Lung microvascular endothelial cell (primary cell): ENCODE measurements around the gene LASP1. TPM values are rescaled to one million over a fixed set of nuclear protein-coding genes. Genes with fewer than 3 reads are reported as not detected.

Source experiments
- DNase-seq, 2 donors: peaks; one replicate each; pipeline versions ENCODE4 v3.0.0 to v3.0.0-alpha.2; 2010; ENCODE audit warnings: low read depth in 2 of 2
- total RNA-seq: library from RNA; depleted of rRNA; stranded (reverse); fragments of >200 nt; gene quantifications from 2 replicates; pipeline ENCODE4 v1.2.1, GENCODE V29; 2014

LASP1 gene
- total RNA-seq, 1 donor from 2014 or later, result 50.8 TPM

DNA sequence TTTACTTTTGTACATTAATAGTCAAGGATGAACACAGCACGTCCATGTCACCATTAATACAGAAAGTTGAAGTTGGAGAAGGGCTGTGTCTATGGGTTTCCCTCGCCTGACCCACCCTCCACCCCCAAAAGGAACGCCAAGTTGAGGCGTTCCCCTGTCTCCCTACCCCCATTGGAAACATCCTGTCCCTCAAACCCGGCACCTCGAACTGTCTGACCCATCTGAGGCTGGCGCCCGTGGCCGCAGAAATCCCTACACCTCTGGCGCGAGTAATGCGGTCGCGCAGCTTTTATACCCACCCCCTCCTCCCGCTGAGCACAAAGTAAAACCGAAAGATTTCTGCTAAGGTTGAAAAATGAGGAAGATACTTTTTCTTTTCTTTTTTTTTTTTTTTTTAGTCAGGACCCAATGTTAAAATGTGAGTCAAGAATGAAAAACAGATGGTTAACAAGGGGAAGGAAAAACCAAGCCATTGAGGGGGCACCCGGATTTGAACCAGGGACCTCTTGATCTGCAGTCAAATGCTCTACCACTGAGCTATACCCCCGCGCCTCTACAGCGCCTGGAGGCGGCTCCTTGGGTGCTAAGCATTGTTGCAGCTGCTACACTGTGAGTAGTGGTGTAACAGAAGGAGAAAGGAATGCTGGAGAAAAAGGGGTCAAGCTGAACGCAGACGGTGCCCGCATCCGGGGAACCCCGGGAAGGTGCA is 887 bp upstream of the LASP1 start:
- peak; percentile 88 to 90 for DNase-seq

DNA sequence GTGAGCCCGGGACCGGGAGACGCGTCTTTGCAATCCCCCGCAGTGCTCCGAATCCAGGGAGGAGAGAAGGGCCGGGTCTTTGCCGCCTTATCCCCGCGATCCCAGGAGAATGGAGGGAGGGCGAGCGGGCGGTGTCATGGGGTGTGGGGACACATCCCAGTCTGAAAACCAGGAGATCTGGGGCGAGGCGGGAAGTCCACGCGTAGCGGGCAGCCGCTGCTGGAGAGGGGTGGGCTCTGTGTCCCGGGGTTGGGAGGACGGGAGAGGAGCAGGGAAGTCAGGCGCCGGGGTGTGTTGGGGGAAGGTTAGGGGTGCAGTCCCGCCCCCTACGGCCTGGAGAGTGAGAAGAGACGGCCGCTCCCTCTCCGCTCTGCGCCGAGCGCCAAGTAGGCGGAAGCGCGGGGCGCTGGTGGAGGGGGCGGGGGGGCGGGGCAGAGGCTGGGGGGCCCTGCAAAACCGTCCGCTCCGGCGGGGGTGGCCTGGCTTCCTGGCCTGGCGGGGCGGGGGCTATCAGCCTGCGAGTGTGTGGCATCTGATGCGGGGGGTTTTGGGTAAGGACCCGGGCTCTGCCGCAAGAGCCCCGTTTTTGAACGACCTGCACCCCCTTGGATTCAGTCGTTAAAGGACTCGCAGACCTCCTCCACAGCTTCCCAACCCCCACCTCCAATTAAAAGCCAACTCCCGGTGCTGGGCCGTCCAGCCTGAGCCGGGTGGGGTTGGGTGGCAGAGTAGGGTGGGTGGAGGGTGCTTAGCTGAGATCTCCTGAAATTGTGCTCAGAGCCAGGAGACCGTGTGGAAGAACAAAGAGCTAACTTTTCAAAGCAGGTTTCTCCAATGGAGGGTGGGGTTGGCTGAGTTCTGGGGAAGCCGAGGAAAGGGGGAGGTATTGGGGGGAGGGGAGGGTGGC is 654 bp downstream of the LASP1 start:
- DNase-seq, result peak; percentile 39 to 52

DNA sequence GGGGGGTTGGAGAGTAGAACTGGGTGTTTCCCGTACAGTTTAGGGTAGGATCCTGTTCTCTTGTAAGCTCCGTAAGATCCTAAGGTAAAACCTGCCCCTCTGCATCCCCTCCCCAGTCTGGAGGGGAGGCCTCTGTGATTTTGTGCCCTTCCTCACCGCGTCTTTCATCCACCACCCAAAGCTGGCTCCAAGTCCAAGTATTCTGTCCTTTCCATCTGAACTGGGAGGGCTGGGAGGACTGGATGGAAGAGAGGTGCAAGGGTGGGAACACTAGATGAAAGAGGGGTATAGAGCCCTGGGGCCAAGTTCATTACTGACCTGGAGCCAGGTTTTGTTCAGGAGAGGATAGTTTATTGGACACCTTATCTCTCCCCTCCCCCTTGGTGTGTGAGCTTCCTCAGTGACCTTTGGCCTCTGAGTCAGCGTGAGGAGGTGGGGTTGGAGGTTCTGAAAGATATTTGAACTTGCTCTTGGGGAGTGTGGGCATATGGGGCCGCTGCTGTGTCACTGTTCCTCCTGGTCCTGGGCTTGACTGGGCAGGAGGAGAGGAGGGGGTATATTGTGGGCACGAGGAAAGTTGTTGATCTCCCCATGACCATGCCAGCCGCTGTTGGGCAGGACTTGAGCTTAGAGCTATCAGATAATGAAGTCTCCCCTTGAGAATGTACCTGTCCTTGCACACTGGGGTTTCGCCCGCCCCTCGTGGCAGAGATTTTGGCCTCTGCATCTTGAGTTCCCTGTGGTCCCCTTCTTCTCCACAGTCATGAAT is 1.6 kb downstream of the LASP1 start:
- DNase-seq, result peak; percentile 52 to 82

DNA sequence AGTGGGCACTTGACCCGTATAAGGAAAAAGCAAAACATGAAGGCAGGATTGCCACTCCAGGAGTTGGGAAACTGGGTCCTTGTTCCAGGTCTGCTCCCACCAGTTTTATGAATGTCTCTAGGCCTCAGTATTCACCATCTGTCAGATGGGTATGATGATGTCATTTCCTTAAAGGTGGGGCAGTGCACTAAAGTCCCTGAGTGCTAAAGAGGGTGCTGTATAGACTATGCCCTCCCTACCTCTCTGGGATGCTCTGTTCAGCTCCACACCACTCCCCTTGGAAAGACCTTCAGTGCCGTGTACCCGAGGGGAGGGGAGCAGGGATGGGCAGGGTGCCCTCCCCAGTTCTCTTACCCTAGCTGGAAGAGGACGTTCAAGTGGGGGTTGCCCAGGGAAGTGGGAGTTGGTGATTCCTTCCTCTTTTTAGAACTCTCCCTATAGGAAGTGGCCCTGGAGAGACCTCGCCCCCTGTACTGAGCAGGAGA is 2.2 kb downstream of the LASP1 start:
- no peak for DNase-seq

DNA sequence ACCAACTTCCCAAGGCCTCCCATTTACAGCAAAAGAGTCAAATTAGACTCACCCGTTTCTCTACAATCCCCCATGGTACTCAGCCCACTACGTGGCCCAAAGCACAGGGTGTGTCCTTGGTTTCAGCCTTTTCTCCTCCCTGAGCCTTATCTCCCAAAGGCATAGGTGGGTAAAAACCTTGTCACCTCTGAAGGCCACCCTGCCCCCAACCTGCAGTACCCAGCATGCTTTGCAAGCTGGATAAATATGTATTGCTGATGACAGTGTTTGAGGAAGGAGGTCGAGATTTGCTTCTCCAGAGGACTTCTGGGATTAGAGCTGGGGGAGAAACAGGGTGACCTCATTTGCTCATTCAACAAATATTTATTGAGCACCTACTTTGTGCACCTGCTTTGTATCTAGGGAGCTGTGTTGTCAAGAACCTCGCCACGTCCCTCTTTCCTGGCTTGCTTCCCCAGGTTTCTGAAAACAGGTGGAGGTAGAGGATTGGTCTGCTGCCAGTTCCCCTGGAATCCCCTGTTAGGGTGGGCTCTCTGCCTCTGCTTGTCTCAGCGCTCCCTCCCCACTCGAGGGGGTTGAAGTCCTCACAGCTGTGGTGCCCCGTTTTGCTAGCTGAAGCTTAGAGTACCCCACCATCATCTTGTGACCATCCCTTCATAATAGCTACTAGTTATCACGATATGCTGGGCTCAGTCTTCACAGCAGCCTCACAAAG is 3.0 kb downstream of the LASP1 start:
- DNase-seq, result no peak

DNA sequence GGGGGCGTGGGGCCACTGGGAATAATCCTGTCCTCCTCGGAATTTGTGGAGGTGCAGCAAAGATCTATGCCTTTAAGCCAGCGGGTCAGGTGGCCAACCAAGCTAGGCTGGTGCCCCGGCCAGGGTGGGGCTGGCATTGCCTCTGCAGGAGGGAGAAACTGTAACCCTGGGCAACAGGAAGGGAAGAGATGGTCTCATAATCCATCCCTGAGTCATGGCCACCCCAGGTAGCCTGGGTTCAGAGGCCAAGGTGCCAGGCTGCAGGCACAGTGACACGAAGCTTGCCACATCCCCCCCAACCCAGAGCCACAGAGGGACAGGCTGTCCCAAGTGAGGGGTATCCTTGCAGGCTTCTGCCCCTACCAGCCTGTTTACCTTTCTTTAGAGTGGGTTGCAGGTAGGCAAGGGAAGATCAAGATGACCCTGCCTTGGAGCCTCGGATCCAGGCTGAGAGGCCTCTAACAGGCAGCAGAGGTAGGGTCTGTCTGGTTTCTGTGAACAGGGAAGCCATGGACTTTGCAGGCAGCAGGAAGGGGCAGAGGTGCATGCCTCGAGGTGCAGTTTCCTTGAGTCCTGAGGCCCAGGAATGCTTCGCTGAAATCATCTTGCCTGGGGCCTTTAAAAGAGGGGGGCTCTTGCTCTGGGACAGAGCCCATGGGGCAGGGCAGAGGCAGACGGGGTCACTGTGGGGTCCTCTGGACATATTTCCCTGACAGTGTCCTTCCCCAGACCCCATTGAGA is 4.0 kb downstream of the LASP1 start:
- DNase-seq, result no peak

DNA sequence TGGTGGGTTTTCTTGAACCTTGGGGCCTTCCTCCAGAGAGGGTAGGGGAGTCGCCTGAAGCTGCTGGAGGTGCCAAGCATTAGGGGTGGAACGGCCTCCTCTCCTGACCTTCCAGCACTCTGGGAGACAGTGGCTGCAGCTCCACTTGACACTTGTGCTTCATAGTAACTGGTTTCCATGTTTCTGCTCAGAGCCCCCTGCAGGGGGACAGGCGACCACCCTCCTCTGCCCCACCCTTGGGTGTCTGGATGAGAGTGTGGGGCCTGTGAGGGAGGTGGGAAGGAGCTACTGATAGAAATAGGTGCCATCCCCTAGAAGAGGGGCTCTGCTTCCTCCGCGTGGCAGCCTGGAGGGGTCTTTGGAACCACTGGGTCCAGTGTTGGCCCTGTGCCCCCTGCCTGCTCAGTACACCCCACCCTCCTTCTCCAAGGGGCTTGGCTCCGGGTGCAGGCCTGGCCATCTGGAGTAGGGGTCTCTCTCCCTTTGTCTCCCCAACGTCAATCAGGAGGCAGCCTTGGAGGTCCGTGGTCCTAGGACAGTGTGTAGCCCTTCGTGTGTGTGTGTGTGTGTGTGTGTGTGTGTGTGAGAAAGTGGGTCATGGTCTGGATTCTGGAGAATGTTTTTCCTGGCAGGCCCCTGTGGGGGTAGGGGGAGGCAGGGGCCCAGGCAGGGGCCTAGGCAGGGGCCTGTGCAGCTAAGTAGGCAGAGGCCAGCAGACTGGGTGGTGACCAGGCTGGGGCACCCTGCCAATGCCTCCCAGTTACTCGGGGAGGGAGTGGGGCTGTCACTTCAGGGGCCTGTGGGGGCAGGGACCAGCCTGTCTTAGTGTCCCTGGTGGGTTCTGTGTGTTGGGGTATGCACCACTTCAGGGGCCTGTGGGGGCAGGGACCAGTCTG is 4.9 kb downstream of the LASP1 start:
- DNase-seq, result no peak

DNA sequence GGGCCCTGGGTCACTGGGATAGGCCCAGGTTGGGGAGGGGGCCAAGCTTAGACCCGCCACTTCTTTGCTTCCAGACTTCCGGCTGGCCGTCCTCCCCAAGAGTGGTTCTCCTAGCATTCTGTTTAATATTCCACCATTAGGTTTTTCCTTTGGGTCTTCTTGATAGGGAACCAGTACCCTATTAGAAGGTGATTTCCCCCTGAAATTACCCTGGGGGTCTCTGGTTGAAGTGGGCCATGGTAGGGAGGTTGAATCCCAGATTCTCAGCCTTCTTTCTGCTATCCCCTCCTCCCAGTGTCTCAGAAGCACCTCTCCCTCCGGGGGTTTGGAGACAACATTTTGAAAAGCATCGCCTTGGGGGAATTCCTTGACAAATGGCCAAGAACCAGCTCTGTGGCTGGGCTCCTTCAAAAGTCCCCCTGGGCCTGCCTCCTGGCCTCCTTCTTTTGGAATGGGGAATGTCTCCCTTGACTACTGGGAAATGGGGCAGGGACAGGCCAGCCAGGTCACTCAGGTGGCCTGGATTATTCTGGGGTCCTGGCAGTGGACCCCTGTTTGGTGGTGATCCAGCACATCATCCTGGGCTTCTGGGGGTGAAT is 5.7 kb downstream of the LASP1 start:
- no peak for DNase-seq

DNA sequence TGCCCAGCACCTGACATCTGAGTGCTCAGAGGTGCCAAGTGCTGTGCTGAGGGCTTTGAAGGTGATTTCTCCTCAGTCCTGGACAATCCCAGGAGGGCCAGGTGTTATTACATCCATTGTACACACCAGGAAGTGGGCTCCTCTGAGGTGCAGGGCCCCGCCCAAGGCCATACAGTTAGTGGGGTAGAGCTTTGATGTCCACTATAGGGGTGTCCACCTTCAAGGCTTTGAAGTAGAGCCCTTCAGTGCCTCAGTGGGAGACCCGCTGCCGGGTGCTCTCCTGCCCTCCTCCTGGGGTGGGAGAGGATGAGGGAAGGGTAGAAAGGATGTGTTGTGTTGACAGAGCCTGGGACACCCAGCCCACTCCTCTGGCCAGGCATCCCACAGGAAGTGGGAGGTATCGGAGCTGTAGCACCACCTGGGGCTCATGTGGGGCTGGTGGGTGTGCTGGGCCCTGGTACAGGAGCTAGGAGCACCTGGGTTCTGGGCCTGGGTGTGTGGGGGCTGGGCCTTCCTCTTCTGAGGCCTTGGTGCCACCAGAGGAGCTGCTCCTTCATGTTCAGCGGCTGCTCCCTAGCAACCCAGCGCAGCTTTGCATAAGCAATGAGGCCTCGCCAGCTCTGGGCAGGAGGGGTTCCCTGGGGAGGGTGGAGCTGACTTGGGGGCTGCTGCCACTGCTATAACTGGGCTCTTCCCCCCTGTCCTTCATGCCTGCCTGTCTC is 7.4 kb downstream of the LASP1 start:
- DNase-seq, result no peak

DNA sequence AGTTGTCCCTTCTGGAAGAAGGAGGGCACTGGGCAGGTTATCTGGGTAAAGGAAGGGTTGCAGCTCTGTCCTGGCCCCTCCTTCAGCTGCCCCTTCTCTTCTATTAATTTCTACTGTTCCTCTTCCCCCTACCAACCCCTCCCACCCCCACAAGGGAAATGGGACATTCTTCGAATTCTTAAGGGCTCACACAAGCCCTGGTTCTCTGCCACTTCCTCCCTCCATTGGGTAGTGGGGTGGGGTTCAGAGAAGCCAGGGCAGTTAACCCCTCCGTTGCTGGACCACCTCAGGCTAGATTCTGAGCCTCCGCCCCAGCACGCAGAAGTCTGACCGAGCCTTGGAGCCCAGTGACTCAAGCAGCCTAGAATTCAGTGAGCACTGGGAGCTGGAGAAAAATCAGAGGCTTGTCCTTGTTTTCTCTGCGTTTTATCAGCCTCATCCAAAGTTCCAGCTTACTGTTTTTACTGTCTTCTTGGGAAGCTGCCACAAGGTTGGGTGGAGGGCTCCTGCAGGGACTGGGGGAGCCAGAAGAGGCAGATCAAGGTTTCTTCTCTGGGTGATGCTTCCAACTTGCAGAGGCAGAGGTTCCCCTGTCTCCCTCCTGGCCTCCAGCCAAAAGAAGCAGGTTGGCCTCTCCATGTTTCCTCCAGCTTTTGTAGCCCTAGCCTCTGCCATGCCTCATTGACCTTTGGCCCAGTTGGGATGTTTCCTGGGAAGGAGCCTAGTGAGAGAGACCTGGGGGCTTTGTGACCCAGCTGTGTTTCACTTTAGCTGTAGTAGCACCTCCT is 10.2 kb downstream of the LASP1 start:
- DNase-seq, result peak; percentile 26 to 66

DNA sequence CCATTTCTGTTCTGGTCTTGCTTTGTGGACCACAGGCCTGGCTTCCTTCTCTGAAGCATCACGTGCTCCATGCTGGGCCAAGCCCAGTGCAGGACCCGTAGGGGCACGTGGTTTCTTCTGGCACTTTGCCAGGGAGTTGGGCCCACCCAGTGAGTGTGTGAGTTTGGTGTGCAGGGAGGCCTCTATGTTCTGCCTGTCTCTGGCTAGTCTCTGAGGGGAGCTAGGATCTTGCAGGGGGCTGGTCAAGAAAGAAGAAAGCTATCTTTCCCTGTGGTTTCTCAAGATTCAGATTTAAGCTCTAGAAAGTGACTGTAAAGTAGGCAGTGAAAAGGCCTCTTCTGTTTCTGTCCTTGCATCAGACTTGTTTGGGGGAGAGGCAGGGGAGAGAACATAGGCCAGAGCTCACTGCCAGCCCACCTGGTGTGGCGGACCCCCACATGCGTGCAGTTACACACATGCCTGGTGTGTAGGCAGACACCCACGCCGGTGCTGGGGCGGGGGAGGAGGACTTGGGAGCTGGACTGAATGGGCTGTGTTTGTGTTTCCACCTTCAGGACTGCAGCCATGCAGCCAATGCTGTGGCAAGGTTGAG is 11.8 kb downstream of the LASP1 start:
- peak; percentile 56 to 57 for DNase-seq

DNA sequence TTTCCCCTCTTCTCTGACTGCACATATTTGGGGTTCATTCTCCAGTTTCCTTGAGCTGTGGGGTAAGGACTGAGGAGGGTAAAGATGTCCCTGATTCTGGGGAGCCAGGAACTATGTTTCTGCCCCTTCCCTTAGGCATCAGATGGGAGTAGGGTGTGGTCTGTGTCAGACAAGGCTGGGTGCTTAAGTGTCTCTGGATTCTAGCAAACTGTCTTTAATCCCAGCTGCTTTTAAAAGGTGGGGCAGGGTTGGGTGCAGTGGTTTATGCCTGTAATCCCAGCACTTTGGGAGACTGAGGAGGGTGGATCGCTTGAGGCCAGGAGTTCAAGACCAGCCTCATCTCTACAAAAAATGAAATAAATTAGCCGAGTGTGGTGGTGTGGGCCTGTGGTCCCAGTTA is 13.0 kb downstream of the LASP1 start:
- DNase-seq, result no peak

DNA sequence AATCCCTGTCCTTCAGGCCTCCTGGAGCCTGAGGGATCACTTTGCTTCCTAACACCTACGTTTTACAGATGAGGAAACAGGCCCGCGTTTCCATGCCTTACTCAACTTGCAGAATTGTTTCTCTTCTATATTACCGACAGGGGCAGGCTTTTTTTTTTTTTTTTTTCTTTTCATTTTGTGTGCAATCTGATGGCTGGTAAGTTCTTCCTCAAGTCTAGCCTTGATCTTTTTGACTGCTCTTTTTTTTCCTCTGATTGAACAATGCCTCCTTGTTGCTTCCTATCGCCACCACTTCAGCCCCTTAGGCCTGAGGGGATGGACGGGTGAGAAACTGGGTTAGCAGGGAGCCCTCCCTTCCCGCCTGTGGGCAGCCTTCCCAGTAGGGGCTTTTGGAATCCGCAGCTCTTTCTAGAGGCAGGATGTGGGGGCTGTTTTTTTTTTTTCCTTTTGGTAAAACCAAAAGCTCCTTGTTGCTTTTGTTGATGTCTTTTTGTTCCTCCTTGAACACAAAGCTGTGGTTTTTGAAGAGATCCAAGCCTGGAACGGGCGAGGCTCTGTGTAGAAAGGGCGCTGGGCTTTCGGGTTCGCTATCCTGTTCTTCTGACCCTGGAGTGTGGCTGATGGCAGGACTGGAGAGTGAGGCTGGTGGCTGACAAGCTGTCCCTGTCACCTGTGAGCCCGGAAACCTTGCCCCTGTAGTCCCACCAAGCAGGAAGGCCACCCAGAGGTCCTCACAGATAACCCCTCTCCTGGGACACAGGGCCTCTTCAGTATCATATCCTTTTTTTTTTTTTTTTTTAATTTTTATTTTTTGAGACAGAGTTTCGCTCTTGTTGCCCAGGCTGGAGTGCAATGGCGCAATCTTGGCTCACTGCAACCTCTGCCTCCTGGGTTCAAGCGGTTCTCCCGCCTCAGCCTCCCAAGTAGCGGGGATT is 14.0 kb downstream of the LASP1 start:
- DNase-seq, result no peak

DNA sequence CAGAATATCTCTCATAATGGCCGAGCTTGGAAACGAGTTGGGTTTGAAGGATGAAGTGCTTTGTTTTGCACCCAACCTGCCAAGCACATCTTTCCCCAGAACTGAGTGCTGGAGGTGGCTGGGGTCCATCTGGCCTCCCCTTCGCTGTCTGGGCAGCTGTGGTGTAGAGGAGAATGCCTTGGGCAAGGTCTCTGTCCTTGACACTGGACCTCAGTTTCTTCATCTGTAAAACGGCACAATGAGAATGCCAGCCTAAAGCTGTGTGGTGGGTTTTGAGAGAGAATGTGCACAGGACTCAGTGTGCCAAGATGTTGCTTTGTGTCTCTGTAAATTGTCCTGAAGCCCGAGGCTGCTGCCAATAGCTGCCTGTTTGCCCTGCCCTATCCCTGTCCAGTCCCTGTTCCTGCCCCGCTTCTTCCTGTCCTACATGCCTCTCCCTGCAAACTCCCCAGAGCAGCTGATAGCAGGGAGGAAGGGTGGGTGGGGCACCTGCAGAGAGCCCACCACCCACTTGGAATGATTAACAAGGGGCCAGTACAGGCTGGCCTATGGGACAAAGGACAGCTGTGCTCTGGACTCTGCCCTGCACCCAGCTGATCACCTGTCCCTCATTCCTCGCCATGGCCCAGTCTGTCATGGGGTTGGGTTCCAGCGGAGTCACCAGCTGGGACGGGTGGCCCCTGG is 15.3 kb downstream of the LASP1 start:
- no peak for DNase-seq
